K562 (cell line): ENCODE measurements around the gene TDRD3. TPM values are rescaled to one million over a fixed set of nuclear protein-coding genes. Genes with fewer than 3 reads are reported as not detected.
"Not testable (repeated sequence)": the region's sequence is repeated elsewhere in the genome, so short reads cannot be mapped to it uniquely, and the experiment has no call there.

Experiments used
- ATAC-seq: fragments of 200-7000 bp; cut with Tn5 transposase; 3 replicates; pipeline ENCODE4 v1.9.1; 2020; ENCODE audit warnings: moderate library complexity
- BruUV-seq: library from RNA; stranded (reverse); fragments of 400-500 nt; replicated peaks from 2 replicates; lab custom pipeline; 2021; lab: Mats Ljungman, UMichigan
- CTCF ChIA-PET: fragments of 300-600 bp; formaldehyde crosslinking; extraction: SDS; loops from one replicate; lab custom pipeline; 2021; ENCODE audit warnings: low intra/inter-chr PET ratio; lab: Yijun Ruan, JAX
- POLR2A ChIA-PET: fragments of 300-600, 350-650 bp; sonication (Branson Sonifier 250); formaldehyde crosslinking; extraction: SDS; loops from one replicate; lab custom pipeline; 2021; ENCODE audit warnings: antibody characterized with exemption, inconsistent platforms; lab: Yijun Ruan, JAX
- DNase-seq, 4 experiments: peaks; one replicate each; pipeline versions ENCODE4 v3.0.0 to v3.0.0-alpha.2; 2011 to 2018; ENCODE audit warnings: low spot score in 3 of 4, mixed read lengths in 3 of 4; ENCODE audit errors: extremely low read depth in 1 of 4
- FAIRE-seq: peaks from 2 replicates; lab custom pipeline; 2011; peaks lifted over from hg19 to GRCh38; lab: Jason Lieb, UNC
- H2AFZ ChIP-seq: 2 replicates; pipeline ENCODE4 v1.6.0; 2011; ENCODE audit warnings: low read depth, low read length, control low read depth, inconsistent platforms
- H3K27ac ChIP-seq: fragments of 200-600 bp; 3 replicates; pipeline ENCODE4 v1.8.0; 2011; ENCODE audit warnings: low read depth, mild to moderate bottlenecking, control low read depth, inconsistent platforms, low read length, moderate library complexity, mixed read lengths; ENCODE audit errors: extremely low read depth
- H3K27me3 ChIP-seq, 2 experiments: fragments of 300-600 bp in 1 of 2; 2 replicates in 1 of 2; 3 replicates in 1 of 2; pipeline versions ENCODE4 v1.6.0 to v1.8.0; 2011; ENCODE audit warnings: inconsistent platforms in 2 of 2, low read length in 2 of 2, mild to moderate bottlenecking in 1 of 2, mixed read lengths in 1 of 2, moderate library complexity in 1 of 2; ENCODE audit not compliant: control insufficient read depth in 2 of 2, insufficient read depth in 2 of 2
- H3K36me3 ChIP-seq: fragments of 300-600 bp; 3 replicates; pipeline ENCODE4 v1.8.0; 2011; ENCODE audit warnings: mild to moderate bottlenecking, low read length, inconsistent platforms; ENCODE audit not compliant: control insufficient read depth, insufficient read depth
- H3K4me1 ChIP-seq, 2 experiments: fragments of 200-600 bp in 1 of 2; replicated peaks in 1 of 2; 2 replicates in 1 of 2; 3 replicates in 1 of 2; pipeline versions ENCODE4 v1.5.1 to v1.8.0; 2011; ENCODE audit warnings: inconsistent platforms in 2 of 2, low read length in 2 of 2, mild to moderate bottlenecking in 1 of 2, mixed read lengths in 1 of 2, moderate library complexity in 1 of 2; ENCODE audit not compliant: control insufficient read depth in 2 of 2, insufficient read depth in 2 of 2
- H3K4me2 ChIP-seq: 2 replicates; pipeline ENCODE4 v1.6.1; 2011; ENCODE audit warnings: low read length, control low read depth, inconsistent platforms, mixed read lengths; ENCODE audit not compliant: insufficient read depth
- H3K4me3 ChIP-seq: fragments of 200-600 bp; sonication (generic), shearing (Covaris generic); 2 replicates; pipeline ENCODE4 v1.5.1; 2016; ENCODE audit warnings: control low read depth, inconsistent platforms
- H3K79me2 ChIP-seq: fragments of 200-600 bp; 3 replicates; pipeline ENCODE4 v1.8.0; 2011; ENCODE audit warnings: low read length, inconsistent platforms; ENCODE audit not compliant: control insufficient read depth, insufficient read depth
- H3K9ac ChIP-seq, 2 experiments: 2 replicates each; pipeline versions ENCODE4 v1.6.0 to v1.6.1; 2011; ENCODE audit warnings: low read depth in 2 of 2, low read length in 2 of 2, control low read depth in 1 of 2, inconsistent platforms in 1 of 2, mild to moderate bottlenecking in 1 of 2, mixed read lengths in 1 of 2; ENCODE audit not compliant: insufficient read depth in 1 of 2
- H3K9me1 ChIP-seq: one replicate; pipeline ENCODE4 v1.6.0; 2011; ENCODE audit warnings: inconsistent platforms, mild to moderate bottlenecking, low read length, moderate library complexity; ENCODE audit not compliant: control insufficient read depth, insufficient read depth
- H3K9me3 ChIP-seq: replicated peaks from 2 replicates; pipeline ENCODE4 v1.5.1; 2011; ENCODE audit warnings: low read depth, low read length, inconsistent platforms; ENCODE audit not compliant: control insufficient read depth, insufficient read depth
- H4K20me1 ChIP-seq: replicated peaks from 2 replicates; pipeline ENCODE4 v1.6.1; 2011; ENCODE audit warnings: low read length, inconsistent platforms, mixed read lengths; ENCODE audit not compliant: control insufficient read depth, insufficient read depth
- ARID1B ChIP-seq: fragments of 450-650 bp; IDR thresholded peaks from 2 replicates; pipeline ENCODE4 v1.6.1; 2016; ENCODE audit warnings: antibody characterized with exemption, mild to moderate bottlenecking, inconsistent platforms
- CBFA2T2 ChIP-seq: fragments of 450-650 bp; conservative IDR thresholded peaks from 2 replicates; pipeline ENCODE4 v1.6.1; 2017; ENCODE audit warnings: mild to moderate bottlenecking
- CBFA2T3 ChIP-seq: fragments of 450-650 bp; IDR thresholded peaks from 2 replicates; pipeline ENCODE4 v1.6.1; 2017
- NFXL1 ChIP-seq: fragments of 450-650 bp; formaldehyde crosslinking; IDR thresholded peaks from 2 replicates; pipeline ENCODE4 v1.4.0; 2021; ENCODE audit warnings: mild to moderate bottlenecking
- TBL1XR1 ChIP-seq, 2 experiments: IDR thresholded peaks; 2 replicates each; pipeline ENCODE4 v1.6.1; 2012; ENCODE audit warnings: improper control_type of control experiment in 2 of 2, low read length in 2 of 2, mild to moderate bottlenecking in 1 of 2
- TRIM24 ChIP-seq, 2 experiments: fragments of 450-650 bp; IDR thresholded peaks; 2 replicates each; pipeline ENCODE4 v1.6.1; 2016
- ZBTB8A ChIP-seq: fragments of 450-650 bp; IDR thresholded peaks from 2 replicates; pipeline ENCODE4 v1.6.1; 2018; ENCODE audit warnings: mild to moderate bottlenecking, moderate library complexity; ENCODE audit not compliant: partially characterized antibody
- ZNF121 ChIP-seq: sonication (generic); formaldehyde crosslinking; conservative IDR thresholded peaks from 2 replicates; pipeline ENCODE4 v1.8.0; 2022; ENCODE audit warnings: missing genetic modification reagents
- ZNF23 ChIP-seq: fragments of 250-450 bp; sonication (Bioruptor Pico); IDR thresholded peaks from 2 replicates; pipeline ENCODE4 v1.4.0; 2020; ENCODE audit warnings: mild to moderate bottlenecking
- ZNF316 ChIP-seq: fragments of 450-650 bp; IDR thresholded peaks from 2 replicates; pipeline ENCODE4 v1.6.1; 2016
- ZNF766 ChIP-seq: fragments of 200-800 bp; sonication (Bioruptor generic); conservative IDR thresholded peaks from 2 replicates; pipeline ENCODE4 v1.6.1; 2016; ENCODE audit warnings: missing genetic modification characterization, missing compliant biosample characterization
- WGBS: fragments of 100-300 bp; shearing (Covaris generic); methylation state at CpG from one replicate; pipeline ENCODE4 v1.1.6; 2016; ENCODE audit warnings: low coverage, mixed read lengths; ENCODE audit not compliant: insufficient coverage; ENCODE audit errors: missing lambda C conversion rate; 5-methylcytosine and 5-hydroxymethylcytosine counted together
- in situ Hi-C: fragments of 300-500 bp; cut with MboI; formaldehyde crosslinking; loops from 4 replicates; pipeline ENCODE4 v1.15.0; 2018; ENCODE audit warnings: inconsistent platforms, mixed read lengths
- intact Hi-C: fragments of 100-400 bp; cut with micrococcal nuclease; formaldehyde crosslinking; loops from 2 replicates; pipeline ENCODE4 v1.14.2; 2022
- polyA plus RNA-seq, 8 experiments: library from polyadenylated mRNA; depleted of rRNA in 4 of 8; stranded (reverse) in 5 of 8; unstranded in 3 of 8; fragments of >200 nt; fragmentation: Nextera tagmentation in 2 of 8; fragmentation: Illumina TruSeq in 1 of 8; extraction: Ambion mirVana in 2 of 8; extraction: Trizol in 1 of 8; gene quantifications; 2 replicates each; pipeline versions ENCODE4 v1.2.1 to v1.2.3, GENCODE V29; 2011 to 2014; ENCODE audit warnings: inconsistent platforms in 1 of 8, missing spikeins in 1 of 8
- total RNA-seq, 7 experiments: library from RNA; depleted of rRNA in 6 of 7; stranded (reverse); fragments of >200 nt in 6 of 7; fragmentation: Illumina TruSeq in 2 of 7; extraction: Trizol in 2 of 7; gene quantifications; 2 replicates each; pipeline versions ENCODE4 v1.2.1 to v1.2.3, GENCODE V29; 2011 to 2021; ENCODE audit warnings: low replicate concordance in 1 of 7
- TF ChIP-seq, protein P1 (sequence below), 3 experiments: fragments of 200-800 bp in 1 of 3; fragments of 250-450 bp in 1 of 3; fragments of 450-650 bp in 1 of 3; sonication (Bioruptor Pico) in 1 of 3; sonication (Bioruptor generic) in 1 of 3; formaldehyde crosslinking in 1 of 3; IDR thresholded peaks; 2 replicates each; pipeline versions ENCODE4 v1.6.1 to v1.8.0; 2016 to 2022; ENCODE audit warnings: mild to moderate bottlenecking in 2 of 3, missing genetic modification characterization in 2 of 3, missing compliant biosample characterization in 1 of 3, moderate library complexity in 1 of 3

Gene TDRD3
- total and polyA plus RNA-seq, 9 of the 15 experiments (the other 6 are each of a cell fraction or from before 2014, with no cell fraction given), result 3.6 to 16.4 (median 9.5) TPM

DNA sequence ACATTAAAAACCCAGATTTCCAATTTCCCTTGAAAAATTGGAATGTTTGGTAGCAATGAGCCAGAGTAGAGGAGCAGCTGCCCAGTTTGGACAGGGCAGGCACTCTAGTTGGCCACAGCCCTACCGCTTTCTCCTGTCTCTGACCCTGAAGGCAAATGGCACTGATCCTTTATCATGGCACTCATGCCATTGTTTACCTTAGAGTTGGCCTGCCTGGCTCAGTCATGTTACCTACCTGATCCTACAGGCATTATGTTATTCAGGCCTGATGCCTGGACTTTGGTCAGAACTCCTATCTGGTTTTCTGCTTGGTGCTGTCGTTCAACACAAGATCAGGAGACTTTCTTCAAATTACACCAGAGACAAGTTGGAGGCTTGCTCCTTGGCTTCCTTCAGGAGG lies 24.9 kb upstream of the TDRD3 start (continued):
- TF ChIP-seq, protein P1, sequence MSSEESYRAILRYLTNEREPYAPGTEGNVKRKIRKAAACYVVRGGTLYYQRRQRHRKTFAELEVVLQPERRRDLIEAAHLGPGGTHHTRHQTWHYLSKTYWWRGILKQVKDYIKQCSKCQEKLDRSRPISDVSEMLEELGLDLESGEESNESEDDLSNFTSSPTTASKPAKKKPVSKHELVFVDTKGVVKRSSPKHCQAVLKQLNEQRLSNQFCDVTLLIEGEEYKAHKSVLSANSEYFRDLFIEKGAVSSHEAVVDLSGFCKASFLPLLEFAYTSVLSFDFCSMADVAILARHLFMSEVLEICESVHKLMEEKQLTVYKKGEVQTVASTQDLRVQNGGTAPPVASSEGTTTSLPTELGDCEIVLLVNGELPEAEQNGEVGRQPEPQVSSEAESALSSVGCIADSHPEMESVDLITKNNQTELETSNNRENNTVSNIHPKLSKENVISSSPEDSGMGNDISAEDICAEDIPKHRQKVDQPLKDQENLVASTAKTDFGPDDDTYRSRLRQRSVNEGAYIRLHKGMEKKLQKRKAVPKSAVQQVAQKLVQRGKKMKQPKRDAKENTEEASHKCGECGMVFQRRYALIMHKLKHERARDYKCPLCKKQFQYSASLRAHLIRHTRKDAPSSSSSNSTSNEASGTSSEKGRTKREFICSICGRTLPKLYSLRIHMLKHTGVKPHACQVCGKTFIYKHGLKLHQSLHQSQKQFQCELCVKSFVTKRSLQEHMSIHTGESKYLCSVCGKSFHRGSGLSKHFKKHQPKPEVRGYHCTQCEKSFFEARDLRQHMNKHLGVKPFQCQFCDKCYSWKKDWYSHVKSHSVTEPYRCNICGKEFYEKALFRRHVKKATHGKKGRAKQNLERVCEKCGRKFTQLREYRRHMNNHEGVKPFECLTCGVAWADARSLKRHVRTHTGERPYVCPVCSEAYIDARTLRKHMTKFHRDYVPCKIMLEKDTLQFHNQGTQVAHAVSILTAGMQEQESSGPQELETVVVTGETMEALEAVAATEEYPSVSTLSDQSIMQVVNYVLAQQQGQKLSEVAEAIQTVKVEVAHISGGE (CRISPR knock-in tag; IDR thresholded peaks at IDR 0.05), result no peak
- TF ChIP-seq ZNF23 (CRISPR knock-in tag), result no peak
- TF ChIP-seq TBL1XR1 (IDR thresholded peaks at IDR 0.05; ENCODE audit: low read length in 2 of 2), result no peak
- no peak for TF ChIP-seq NFXL1 (CRISPR knock-in tag)
- TF ChIP-seq ZNF121, result no peak
- TF ChIP-seq ZBTB8A, result no peak

DNA sequence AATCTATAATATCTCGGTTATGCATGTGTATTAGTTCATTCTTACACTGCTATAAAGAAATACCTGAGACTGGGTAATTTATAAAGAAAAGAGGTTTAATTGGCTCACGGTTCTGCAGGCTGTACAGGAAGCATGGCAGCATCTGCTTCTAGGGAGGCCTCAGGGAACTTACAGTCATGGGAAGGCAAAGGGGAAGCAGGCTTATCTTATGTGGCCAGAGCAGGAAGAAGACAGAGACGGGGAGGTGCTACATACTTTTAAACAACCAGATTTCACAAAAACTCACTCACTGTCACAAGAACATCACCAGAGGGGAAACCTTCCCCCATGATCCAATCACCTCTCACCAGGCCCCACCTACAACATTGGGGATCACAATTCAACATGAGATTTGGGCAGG lies 17.7 kb upstream of the TDRD3 start:
- H3K9me1 ChIP-seq, H3K4me2 ChIP-seq, H4K20me1 ChIP-seq, in situ Hi-C loops, CTCF ChIA-PET, H3K9ac ChIP-seq, DNase-seq, ATAC-seq, H3K27ac ChIP-seq, intact Hi-C loops, H3K4me3 ChIP-seq, BruUV-seq, H3K27me3 ChIP-seq, H3K79me2 ChIP-seq, FAIRE-seq, POLR2A ChIA-PET, H3K36me3 ChIP-seq, H3K4me1 ChIP-seq, H2AFZ ChIP-seq, H3K9me3 ChIP-seq: not testable (repeated sequence)
- 2% methylated on average over 3 of the region's 3 CpGs for WGBS
- TF ChIP-seq CBFA2T3, result peak; percentile 49
- TF ChIP-seq ARID1B, result 0 out of 2 replicates have a peak, but pooled peaks have one; percentile 13
- TF ChIP-seq CBFA2T2, result 0 out of 2 replicates have a peak, but pooled peaks have one; percentile 3
- TF ChIP-seq ZNF766 (CRISPR knock-in tag), result 0 out of 2 replicates have a peak, but pooled peaks have one; percentile 24
- peak; percentile 35 to 60; a peak in 2 of 4 replicates for TF ChIP-seq TRIM24 (IDR thresholded peaks at IDR 0.05)
- TF ChIP-seq ZNF316, result peak; percentile 42; the same call in 1 of the 2 replicates
